H9 (cell line): ENCODE measurements around the gene YJU2. TPM values are rescaled to one million over a fixed set of nuclear protein-coding genes. Genes with fewer than 3 reads are reported as not detected.
A peak's percentile ranks its signal among the peaks of the same experiment; 100 is the strongest.

Experiments
- DNase-seq: peaks from one replicate; pipeline ENCODE4 v3.0.0-alpha.2; 2017
- H2AFZ ChIP-seq: one replicate; pipeline ENCODE4 v1.6.1; 2013; ENCODE audit warnings: mild to moderate bottlenecking, low read length, control low read depth, moderate library complexity
- H2AK5ac ChIP-seq: 2 replicates; pipeline ENCODE4 v1.6.1; 2013; ENCODE audit warnings: low read length, control low read depth, mixed read lengths; ENCODE audit not compliant: insufficient read length
- H2BK120ac ChIP-seq: one replicate; pipeline ENCODE4 v1.6.1; 2013; ENCODE audit warnings: low read depth, mild to moderate bottlenecking, low read length, control low read depth, inconsistent platforms; ENCODE audit not compliant: poor library complexity, severe bottlenecking
- H2BK12ac ChIP-seq: 2 replicates; pipeline ENCODE4 v1.6.1; 2013; ENCODE audit warnings: low read length, control low read depth, mixed read lengths, low read depth; ENCODE audit not compliant: insufficient read length
- H2BK15ac ChIP-seq: 2 replicates; pipeline ENCODE4 v1.6.1; 2013; ENCODE audit warnings: low read depth, low read length, control low read depth
- H2BK20ac ChIP-seq: one replicate; pipeline ENCODE4 v1.6.1; 2013; ENCODE audit warnings: low read depth, mild to moderate bottlenecking, low read length, control low read depth, inconsistent platforms; ENCODE audit not compliant: poor library complexity, severe bottlenecking
- H2BK5ac ChIP-seq: 2 replicates; pipeline ENCODE4 v1.6.1; 2013; ENCODE audit warnings: low read length, control low read depth, mixed read lengths; ENCODE audit not compliant: insufficient read length
- H3K14ac ChIP-seq: 2 replicates; pipeline ENCODE4 v1.6.1; 2013; ENCODE audit warnings: low read length, control low read depth; ENCODE audit not compliant: insufficient read depth
- H3K18ac ChIP-seq: 2 replicates; pipeline ENCODE4 v1.6.1; 2013; ENCODE audit warnings: low read depth, mild to moderate bottlenecking, mixed read lengths, low read length, control low read depth; ENCODE audit not compliant: insufficient read length
- H3K23ac ChIP-seq: 2 replicates; pipeline ENCODE4 v1.6.1; 2013; ENCODE audit warnings: low read length, control low read depth, mixed read lengths, low read depth; ENCODE audit not compliant: insufficient read length
- H3K23me2 ChIP-seq: 2 replicates; pipeline ENCODE4 v1.6.1; 2013; ENCODE audit warnings: low read depth, mild to moderate bottlenecking, mixed read lengths, low read length, control low read depth; ENCODE audit not compliant: insufficient read length, poor library complexity, severe bottlenecking
- H3K27ac ChIP-seq: 2 replicates; pipeline ENCODE4 v1.5.1; 2013; ENCODE audit warnings: low read length, control low read depth, mixed read lengths, low read depth; ENCODE audit not compliant: insufficient read length
- H3K27me3 ChIP-seq: 2 replicates; pipeline ENCODE4 v1.6.1; 2013; ENCODE audit warnings: low read length, control low read depth, inconsistent platforms; ENCODE audit not compliant: insufficient read depth
- H3K4ac ChIP-seq: 2 replicates; pipeline ENCODE4 v1.6.1; 2013; ENCODE audit warnings: low read depth, mild to moderate bottlenecking, control low read depth, inconsistent platforms, low read length, moderate library complexity
- H3K4me1 ChIP-seq: 2 replicates; pipeline ENCODE4 v1.6.1; 2013; ENCODE audit warnings: low read length, control low read depth, inconsistent platforms; ENCODE audit not compliant: insufficient read depth
- H3K4me2 ChIP-seq: 2 replicates; pipeline ENCODE4 v1.6.1; 2013; ENCODE audit warnings: low read length, control low read depth, mixed read lengths; ENCODE audit not compliant: insufficient read length, insufficient read depth
- H3K56ac ChIP-seq: 2 replicates; pipeline ENCODE4 v1.6.1; 2013; ENCODE audit warnings: low read depth, mild to moderate bottlenecking, mixed read lengths, low read length, control low read depth; ENCODE audit not compliant: insufficient read length
- H3K79me1 ChIP-seq: 2 replicates; pipeline ENCODE4 v1.6.1; 2013; ENCODE audit warnings: low read depth, mild to moderate bottlenecking, moderate library complexity, low read length, control low read depth, inconsistent platforms; ENCODE audit not compliant: insufficient read depth, poor library complexity, severe bottlenecking
- H3K79me2 ChIP-seq: 2 replicates; pipeline ENCODE4 v1.6.1; 2013; ENCODE audit warnings: low read length, control low read depth, inconsistent platforms; ENCODE audit not compliant: insufficient read depth
- H3K9ac ChIP-seq: 2 replicates; pipeline ENCODE4 v1.6.1; 2013; ENCODE audit warnings: low read length, control low read depth, mixed read lengths; ENCODE audit not compliant: insufficient read length; ENCODE audit errors: extremely low read depth
- H3K9me3 ChIP-seq: one replicate; pipeline ENCODE4 v1.6.1; 2013; ENCODE audit warnings: low read depth, low read length, inconsistent platforms; ENCODE audit not compliant: control insufficient read depth
- H3T11ph ChIP-seq: one replicate; pipeline ENCODE4 v1.6.1; 2013; ENCODE audit warnings: mild to moderate bottlenecking, low read length, control low read depth, inconsistent platforms
- H4K20me1 ChIP-seq: one replicate; pipeline ENCODE4 v1.6.1; 2013; ENCODE audit not compliant: control insufficient read depth, insufficient read length, insufficient read depth
- H4K5ac ChIP-seq: 2 replicates; pipeline ENCODE4 v1.6.1; 2013; ENCODE audit warnings: low read depth, mild to moderate bottlenecking, mixed read lengths, low read length, control low read depth; ENCODE audit not compliant: insufficient read length
- H4K8ac ChIP-seq: replicated peaks from 2 replicates; pipeline ENCODE4 v1.6.1; 2013; ENCODE audit warnings: low read length, control low read depth, mixed read lengths, low read depth; ENCODE audit not compliant: insufficient read length
- H4K91ac ChIP-seq: 2 replicates; pipeline ENCODE4 v1.6.1; 2013; ENCODE audit warnings: low read depth, mild to moderate bottlenecking, moderate library complexity, mixed read lengths, low read length, control low read depth; ENCODE audit not compliant: insufficient read length
- H3K27ac Mint-ChIP-seq, 3 experiments: 2 replicates in 2 of 3; 3 replicates in 1 of 3; pipeline ENCODE4 v1.8.0; 2020 to 2021; ENCODE audit warnings: mixed read lengths in 3 of 3, mild to moderate bottlenecking in 1 of 3, moderate library complexity in 1 of 3
- H3K27me3 Mint-ChIP-seq: 2 replicates; pipeline ENCODE4 v1.8.0; 2021; ENCODE audit warnings: low read depth, mild to moderate bottlenecking, moderate library complexity, mixed read lengths
- H3K36me3 Mint-ChIP-seq, 3 experiments: 2 replicates in 2 of 3; 3 replicates in 1 of 3; pipeline ENCODE4 v1.8.0; 2020 to 2021; ENCODE audit warnings: low read depth in 3 of 3, mixed read lengths in 3 of 3; ENCODE audit not compliant: insufficient read depth in 1 of 3
- H3K4me1 Mint-ChIP-seq, 2 experiments: 2 replicates each; pipeline ENCODE4 v1.8.0; 2020; ENCODE audit warnings: mixed read lengths in 2 of 2
- H3K4me3 Mint-ChIP-seq, 2 experiments: 2 replicates in 1 of 2; 3 replicates in 1 of 2; pipeline ENCODE4 v1.8.0; 2020 to 2021; ENCODE audit warnings: mild to moderate bottlenecking in 2 of 2, mixed read lengths in 2 of 2, moderate library complexity in 1 of 2
- H3K9me3 Mint-ChIP-seq, 2 experiments: 2 replicates in 1 of 2; 3 replicates in 1 of 2; pipeline ENCODE4 v1.8.0; 2020; ENCODE audit warnings: mild to moderate bottlenecking in 2 of 2, mixed read lengths in 2 of 2, moderate library complexity in 1 of 2
- CTCF ChIP-seq: fragments of 200-600 bp; sonication (generic); conservative IDR thresholded peaks from 3 replicates; pipeline ENCODE4 v1.8.0; 2021; ENCODE audit warnings: antibody characterized with exemption, mild to moderate bottlenecking
- WGBS: extraction: QIAGEN DNeasy Blood & Tissue Kit; methylation state at CpG from one replicate; pipeline ENCODE4 v1.1.7; 2013; ENCODE audit warnings: missing lambda C conversion rate, low lambda C conversion rate, mixed read lengths; ENCODE audit not compliant: insufficient read length; ENCODE audit errors: extremely low coverage; 5-methylcytosine and 5-hydroxymethylcytosine counted together
- total RNA-seq: library from RNA; stranded (reverse); gene quantifications from 2 replicates; pipeline ENCODE4 v1.2.1, GENCODE V29; 2021

YJU2 gene
- total RNA-seq, 1 experiment from 2014 or later, result 31.0 TPM

GRCh38 chr19:4288091-4288777 lies 41.4 kb downstream of the YJU2 start:
- H2BK120ac ChIP-seq, result no peak overlapping the region
- H3K4me3 Mint-ChIP-seq, result no peak overlapping the region; a peak in 1 of 5 replicates
- H4K91ac ChIP-seq, result no peak overlapping the region
- no peak overlapping the region for H3K18ac ChIP-seq
- H2BK20ac ChIP-seq, result no peak overlapping the region
- H3K27me3 ChIP-seq, result no peaks in the 10 kb centered on the region
- no peak overlapping the region for H3K14ac ChIP-seq
- no peaks in the 10 kb centered on the region for H3K79me1 ChIP-seq
- no peak overlapping the region for H2BK15ac ChIP-seq
- no peak overlapping the region for H3K27ac ChIP-seq
- no peak overlapping the region for H3T11ph ChIP-seq
- no peaks in the 10 kb centered on the region; a peak in 1 of 5 replicates for H3K9me3 Mint-ChIP-seq
- H3K79me2 ChIP-seq, result no peaks in the 10 kb centered on the region
- H3K4ac ChIP-seq, result no peak overlapping the region
- no peak overlapping the region; a peak in 1 of 7 replicates for H3K27ac Mint-ChIP-seq
- no peak overlapping the region for H4K8ac ChIP-seq
- no peak overlapping the region for H3K4me2 ChIP-seq
- H2AFZ ChIP-seq, result no peak overlapping the region
- H4K5ac ChIP-seq, result no peak overlapping the region
- DNase-seq, result peak; percentile 78
- no peaks in the 10 kb centered on the region for H3K23me2 ChIP-seq
- no peaks in the 10 kb centered on the region for H4K20me1 ChIP-seq
- peaks cover 2 to 16% of the 10 kb centered on the region in 2 experiments for H3K4me1 Mint-ChIP-seq
- no CpG with 5 or more reads among the region's 16 CpGs for WGBS
- H3K23ac ChIP-seq, result no peak overlapping the region
- no peak overlapping the region for H2BK5ac ChIP-seq
- no peak overlapping the region for H3K56ac ChIP-seq
- H3K4me1 ChIP-seq, result no peaks in the 10 kb centered on the region
- TF ChIP-seq CTCF, result no peak
- H2AK5ac ChIP-seq, result no peak overlapping the region
- no peaks in the 10 kb centered on the region for H3K9me3 ChIP-seq
- H3K27me3 Mint-ChIP-seq, result peaks cover 26% of the 10 kb centered on the region
- H3K9ac ChIP-seq, result no peak overlapping the region
- H3K36me3 Mint-ChIP-seq, result no peaks in the 10 kb centered on the region
- H2BK12ac ChIP-seq, result no peak overlapping the region
